ENCODE results near the gene LRP1B.

DNA sequence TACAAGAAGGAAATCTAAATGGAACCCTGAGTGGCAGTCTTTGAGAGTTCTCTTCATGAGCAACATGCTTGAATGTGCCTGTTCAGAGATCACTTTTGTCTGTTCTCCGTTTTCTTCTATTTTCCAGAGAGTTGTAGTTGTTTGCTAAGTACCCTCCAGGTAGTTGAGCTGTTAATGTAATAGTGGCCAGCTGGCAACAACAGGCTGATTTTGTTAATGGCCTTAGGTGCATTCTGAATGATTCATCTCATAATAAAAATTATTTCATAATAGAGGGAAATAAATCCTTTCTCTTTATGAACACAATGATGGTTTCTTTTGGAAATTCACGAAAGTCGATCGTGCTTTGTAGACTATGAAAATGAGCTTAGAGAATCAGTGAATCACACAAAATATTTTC is 136.8 kb downstream of the LRP1B start:
- TF ChIP-seq, protein P1, sequence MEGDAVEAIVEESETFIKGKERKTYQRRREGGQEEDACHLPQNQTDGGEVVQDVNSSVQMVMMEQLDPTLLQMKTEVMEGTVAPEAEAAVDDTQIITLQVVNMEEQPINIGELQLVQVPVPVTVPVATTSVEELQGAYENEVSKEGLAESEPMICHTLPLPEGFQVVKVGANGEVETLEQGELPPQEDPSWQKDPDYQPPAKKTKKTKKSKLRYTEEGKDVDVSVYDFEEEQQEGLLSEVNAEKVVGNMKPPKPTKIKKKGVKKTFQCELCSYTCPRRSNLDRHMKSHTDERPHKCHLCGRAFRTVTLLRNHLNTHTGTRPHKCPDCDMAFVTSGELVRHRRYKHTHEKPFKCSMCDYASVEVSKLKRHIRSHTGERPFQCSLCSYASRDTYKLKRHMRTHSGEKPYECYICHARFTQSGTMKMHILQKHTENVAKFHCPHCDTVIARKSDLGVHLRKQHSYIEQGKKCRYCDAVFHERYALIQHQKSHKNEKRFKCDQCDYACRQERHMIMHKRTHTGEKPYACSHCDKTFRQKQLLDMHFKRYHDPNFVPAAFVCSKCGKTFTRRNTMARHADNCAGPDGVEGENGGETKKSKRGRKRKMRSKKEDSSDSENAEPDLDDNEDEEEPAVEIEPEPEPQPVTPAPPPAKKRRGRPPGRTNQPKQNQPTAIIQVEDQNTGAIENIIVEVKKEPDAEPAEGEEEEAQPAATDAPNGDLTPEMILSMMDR (conservative IDR thresholded peaks at IDR 0.05; ENCODE audit: low read length) = no peak
- TF ChIP-seq EZH2phosphoT487 (IDR thresholded peaks at IDR 0.05; ENCODE audit: borderline replicate concordance) = no peak
